GM12878 (cell line): ENCODE data around the gene C2orf92. TPM values are rescaled to one million over a fixed set of nuclear protein-coding genes. Genes with fewer than 3 reads are reported as not detected.

Experiments
- ATAC-seq: fragments of 200-7000 bp; cut with Tn5 transposase; 3 replicates; pipeline ENCODE4 v1.9.1; 2020; ENCODE audit warnings: mild to moderate bottlenecking, moderate library complexity
- BruUV-seq: library from RNA; stranded (reverse); fragments of 400-500 nt; replicated peaks from 2 replicates; lab custom pipeline; 2021; lab: Mats Ljungman, UMichigan
- CTCF ChIA-PET: fragments of 300-600 bp; sonication (Branson Sonifier 250); formaldehyde crosslinking; extraction: SDS; loops from one replicate; lab custom pipeline; 2021; ENCODE audit warnings: inconsistent platforms; lab: Yijun Ruan, JAX
- POLR2A ChIA-PET: fragments of 350-600 bp; formaldehyde crosslinking; extraction: SDS; loops from one replicate; lab custom pipeline; 2021; ENCODE audit warnings: inconsistent platforms; lab: Charles Lee
- RAD21 ChIA-PET: fragments of 300-600 bp; sonication (Branson Sonifier 250); formaldehyde crosslinking; loops from one replicate; lab custom pipeline; 2023; ENCODE audit warnings: antibody characterized with exemption; ENCODE audit not compliant: unreplicated experiment; lab: Charles Lee
- SMC1A ChIA-PET: fragments of 300-600 bp; sonication (Branson Sonifier 250); formaldehyde crosslinking; loops from one replicate; lab custom pipeline; 2023; ENCODE audit not compliant: unreplicated experiment, uncharacterized antibody; lab: Charles Lee
- DNase-seq: peaks from one replicate; pipeline ENCODE4 v3.0.0-alpha.2; 2011; ENCODE audit warnings: low read depth, low spot score
- FAIRE-seq: peaks from 3 replicates; lab custom pipeline; 2011; peaks lifted over from hg19 to GRCh38; lab: Jason Lieb, UNC
- H2AFZ ChIP-seq: 2 replicates; pipeline ENCODE4 v1.6.0; 2011; ENCODE audit warnings: low read depth, low read length, control low read depth; ENCODE audit not compliant: control insufficient read depth
- H3K27ac ChIP-seq: 2 replicates; pipeline ENCODE4 v1.5.1; 2011; ENCODE audit warnings: control low read depth; ENCODE audit not compliant: control insufficient read depth, insufficient read depth
- H3K27me3 ChIP-seq, 2 experiments: replicated peaks in 1 of 2; 2 replicates each; pipeline versions ENCODE4 v1.6.0 to v1.6.1; 2011; ENCODE audit warnings: low read length in 1 of 2; ENCODE audit not compliant: control insufficient read depth in 2 of 2, insufficient read depth in 2 of 2
- H3K36me3 ChIP-seq, 2 experiments: 2 replicates each; pipeline ENCODE4 v1.5.1; 2011; ENCODE audit warnings: low read length in 1 of 2; ENCODE audit not compliant: control insufficient read depth in 2 of 2, insufficient read depth in 2 of 2
- H3K4me1 ChIP-seq: 2 replicates; pipeline ENCODE4 v1.6.1; 2011; ENCODE audit warnings: mild to moderate bottlenecking, low read length, moderate library complexity, mixed read lengths; ENCODE audit not compliant: control insufficient read depth, insufficient read depth
- H3K4me2 ChIP-seq: 2 replicates; pipeline ENCODE4 v1.6.0; 2011; ENCODE audit warnings: control low read depth; ENCODE audit not compliant: control insufficient read depth, insufficient read depth
- H3K4me3 ChIP-seq: fragments of 200-600 bp; sonication (generic); 2 replicates; pipeline ENCODE4 v1.5.1; 2016
- H3K79me2 ChIP-seq: 2 replicates; pipeline ENCODE4 v1.6.0; 2011; ENCODE audit warnings: low read length; ENCODE audit not compliant: control insufficient read depth, insufficient read depth
- H3K9ac ChIP-seq: 2 replicates; pipeline ENCODE4 v1.8.0; 2011; ENCODE audit warnings: low read length, control low read depth, mixed read lengths; ENCODE audit not compliant: control insufficient read depth, insufficient read depth
- H3K9me3 ChIP-seq: replicated peaks from 3 replicates; pipeline ENCODE4 v1.5.1; 2011; ENCODE audit warnings: mild to moderate bottlenecking, low read length; ENCODE audit not compliant: control insufficient read depth, insufficient read depth
- H4K20me1 ChIP-seq: 2 replicates; pipeline ENCODE4 v1.6.0; 2011; ENCODE audit not compliant: control insufficient read depth, insufficient read depth
- ATF7 ChIP-seq: fragments of 450-650 bp; IDR thresholded peaks from 2 replicates; pipeline ENCODE4 v1.6.1; 2016; ENCODE audit warnings: low read depth, mild to moderate bottlenecking
- BHLHE40 ChIP-seq, 2 experiments: fragments of 450-650 bp in 1 of 2; IDR thresholded peaks; 2 replicates each; pipeline ENCODE4 v1.6.1; 2011 to 2017; ENCODE audit warnings: low read depth in 2 of 2, borderline replicate concordance in 1 of 2, improper control_type of control experiment in 1 of 2, low read length in 1 of 2, mild to moderate bottlenecking in 1 of 2
- CEBPB ChIP-seq, 2 experiments: fragments of 150-350 bp in 1 of 2; IDR thresholded peaks; 2 replicates each; pipeline ENCODE4 v1.6.1; 2012 to 2014; ENCODE audit warnings: low read depth in 2 of 2, low read length in 2 of 2, borderline replicate concordance in 1 of 2, inconsistent platforms in 1 of 2
- CEBPZ ChIP-seq: fragments of 150-350 bp; IDR thresholded peaks from 2 replicates; pipeline ENCODE4 v1.6.1; 2016; ENCODE audit warnings: low read depth, low read length
- FOXM1 ChIP-seq: IDR thresholded peaks from 2 replicates; pipeline ENCODE4 v1.6.1; 2012; ENCODE audit warnings: low read depth, mild to moderate bottlenecking, inconsistent platforms, low read length, moderate library complexity
- IRF4 ChIP-seq: IDR thresholded peaks from 2 replicates; pipeline ENCODE4 v1.6.1; 2011; ENCODE audit warnings: low read depth, low read length
- ZBTB33 ChIP-seq: fragments of 450-650 bp; IDR thresholded peaks from 2 replicates; pipeline ENCODE4 v1.6.1; 2017; ENCODE audit warnings: mild to moderate bottlenecking
- WGBS: methylation state at CpG from one replicate; pipeline ENCODE4 v1.1.6; 2016; ENCODE audit warnings: low lambda C conversion rate; ENCODE audit not compliant: insufficient replicate concordance, insufficient coverage; ENCODE audit errors: missing lambda C conversion rate; 5-methylcytosine and 5-hydroxymethylcytosine counted together
- in situ Hi-C: fragments of 300-500 bp; cut with MboI; formaldehyde crosslinking; loops from 9 replicates; pipeline ENCODE4 v1.14.3; 2018; ENCODE audit warnings: mixed read lengths
- intact Hi-C: fragments of 100-400 bp; cut with micrococcal nuclease; formaldehyde crosslinking; loops from one replicate; pipeline ENCODE4 v1.14.2; 2022; ENCODE audit not compliant: unreplicated experiment
- polyA plus RNA-seq, 11 experiments: library from polyadenylated mRNA; depleted of rRNA in 4 of 11; unstranded in 6 of 11; stranded (reverse) in 5 of 11; fragments of >200 nt; fragmentation: Nextera tagmentation in 4 of 11; fragmentation: Illumina TruSeq in 1 of 11; extraction: Ambion mirVana in 4 of 11; extraction: Trizol in 1 of 11; gene quantifications; 1 replicate in 1 of 11; 2 replicates in 10 of 11; pipeline versions ENCODE4 v1.2.1 to v1.2.3, GENCODE V29; 2011 to 2016; ENCODE audit warnings: inconsistent platforms in 2 of 11, missing spikeins in 2 of 11, low read depth in 1 of 11
- total RNA-seq, 4 experiments: library from RNA; depleted of rRNA in 3 of 4; stranded (reverse); fragments of >200 nt in 3 of 4; fragmentation: Illumina TruSeq in 1 of 4; extraction: Trizol in 1 of 4; gene quantifications; 2 replicates each; pipeline versions ENCODE4 v1.2.1 to v1.2.3, GENCODE V29; 2013 to 2021
- TF ChIP-seq, protein P1 (sequence below), 3 experiments: IDR thresholded peaks in 2 of 3; conservative IDR thresholded peaks in 1 of 3; 2 replicates each; pipeline ENCODE4 v1.5.1; 2011; ENCODE audit warnings: low read depth in 3 of 3, low read length in 3 of 3, mild to moderate bottlenecking in 3 of 3, control low read depth in 2 of 3, moderate library complexity in 2 of 3, inconsistent platforms in 1 of 3, mixed read lengths in 1 of 3; ENCODE audit not compliant: control insufficient read depth in 2 of 3, insufficient read depth in 1 of 3; ENCODE audit errors: extremely low read depth in 1 of 3

The C2orf92 gene
- total and polyA plus RNA-seq, 10 of the 15 experiments (the other 5 are each of a cell fraction or from before 2014, with no cell fraction given) = 0.40 to 10.1 (median 3.7) TPM

DNA sequence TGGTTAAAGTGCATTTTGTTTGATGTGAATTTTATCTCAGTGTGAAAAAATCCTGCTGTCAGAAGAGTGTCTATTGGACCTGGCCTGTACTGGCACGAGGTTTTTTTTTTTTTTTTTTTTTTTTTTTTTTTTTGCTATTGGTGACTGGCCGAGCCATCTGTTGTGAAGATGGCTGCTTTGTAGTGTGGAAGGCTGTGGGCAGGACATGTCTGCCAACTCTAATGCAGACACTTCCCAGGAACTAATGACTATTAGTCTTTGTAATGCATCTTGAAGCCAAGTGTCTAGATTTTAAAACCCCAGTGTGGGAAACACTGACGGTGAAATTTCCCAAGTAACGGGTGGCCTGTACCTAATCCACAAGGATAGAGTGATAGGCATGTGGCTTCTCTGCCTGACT is 78.2 kb downstream of the C2orf92 start:
- Histone ChIP-seq H3K4me1 (peaks cover 8% of the 10 kb centered on the region), H3K9me3 (no peaks in the 10 kb centered on the region), H3K27ac (no peak overlapping the region), H3K4me2 (no peak overlapping the region), H3K4me3 (no peak overlapping the region), H3K9ac (no peak overlapping the region)
- FAIRE-seq = no peak
- no peak for ATAC-seq
- RAD21 ChIA-PET = no interaction called here
- intact Hi-C loops = loop anchor here (2.0 kb wide), 1 partner anchor 47 kb away; no protein-coding TSS in a partner anchor
- 82% methylated on average over 4 of the region's 4 CpGs for WGBS
- no TSS peak for BruUV-seq
- SMC1A ChIA-PET = interaction anchor here (1.0 kb wide), 1 partner anchor 48 kb away, joined by 4 read pairs; no protein-coding TSS in a partner anchor
- POLR2A ChIA-PET = no interaction called here
- CTCF ChIA-PET = interaction anchor here (1.3 to 1.5 kb wide), 3 partner anchors 48 to 637 kb away, joined by 3 to 6 read pairs (median 3); no protein-coding TSS in a partner anchor
- no peak for TF ChIP-seq IRF4
- TF ChIP-seq, protein P1, sequence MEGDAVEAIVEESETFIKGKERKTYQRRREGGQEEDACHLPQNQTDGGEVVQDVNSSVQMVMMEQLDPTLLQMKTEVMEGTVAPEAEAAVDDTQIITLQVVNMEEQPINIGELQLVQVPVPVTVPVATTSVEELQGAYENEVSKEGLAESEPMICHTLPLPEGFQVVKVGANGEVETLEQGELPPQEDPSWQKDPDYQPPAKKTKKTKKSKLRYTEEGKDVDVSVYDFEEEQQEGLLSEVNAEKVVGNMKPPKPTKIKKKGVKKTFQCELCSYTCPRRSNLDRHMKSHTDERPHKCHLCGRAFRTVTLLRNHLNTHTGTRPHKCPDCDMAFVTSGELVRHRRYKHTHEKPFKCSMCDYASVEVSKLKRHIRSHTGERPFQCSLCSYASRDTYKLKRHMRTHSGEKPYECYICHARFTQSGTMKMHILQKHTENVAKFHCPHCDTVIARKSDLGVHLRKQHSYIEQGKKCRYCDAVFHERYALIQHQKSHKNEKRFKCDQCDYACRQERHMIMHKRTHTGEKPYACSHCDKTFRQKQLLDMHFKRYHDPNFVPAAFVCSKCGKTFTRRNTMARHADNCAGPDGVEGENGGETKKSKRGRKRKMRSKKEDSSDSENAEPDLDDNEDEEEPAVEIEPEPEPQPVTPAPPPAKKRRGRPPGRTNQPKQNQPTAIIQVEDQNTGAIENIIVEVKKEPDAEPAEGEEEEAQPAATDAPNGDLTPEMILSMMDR (IDR thresholded peaks at IDR 0.05 in 2 of 3, conservative IDR thresholded peaks at IDR 0.05 in 1 of 3; ENCODE audit: control insufficient read depth in 2 of 3, extremely low read depth in 1 of 3, insufficient read depth in 1 of 3, low read depth in 3 of 3, low read length in 3 of 3) = no peak
- TF ChIP-seq FOXM1 = no peak
- TF ChIP-seq ZBTB33 = no peak
- no peak for TF ChIP-seq ATF7
- TF ChIP-seq BHLHE40 (IDR thresholded peaks at IDR 0.05; ENCODE audit: borderline replicate concordance in 1 of 2, low read depth in 2 of 2, low read length in 1 of 2) = no peak
- no peak for TF ChIP-seq CEBPZ
- TF ChIP-seq CEBPB (IDR thresholded peaks at IDR 0.05; ENCODE audit: borderline replicate concordance in 1 of 2, low read depth in 2 of 2, low read length in 2 of 2) = no peak
- TF ChIP-seq, all 136 proteins: peak for 0
- H4K20me1 ChIP-seq = no peaks in the 10 kb centered on the region
- in situ Hi-C loops = no loop called here
- H3K36me3 ChIP-seq = 0 out of 4 replicates have a peak, but pooled peaks cover 0 to 2% of the 10 kb centered on the region in 2 experiments
- no peaks in the 10 kb centered on the region for H3K27me3 ChIP-seq
- H3K79me2 ChIP-seq = no peaks in the 10 kb centered on the region
- H2AFZ ChIP-seq = no peak overlapping the region
- DNase-seq = no peak
